Thymus (tissue), 11 donors: ENCODE measurements around the gene GINS2. TPM values are rescaled to one million over a fixed set of nuclear protein-coding genes. Genes with fewer than 3 reads are reported as not detected.

ENCODE experiments used
- DNase-seq, 9 donors: peaks; one replicate each; pipeline ENCODE4 v3.0.0-alpha.2; 2013; ENCODE audit warnings: low spot score in 9 of 9, low read depth in 6 of 9, missing footprints in 1 of 9
- H3K27ac ChIP-seq, 2 donors: one replicate each; pipeline ENCODE4 v1.5.1; 2013; ENCODE audit warnings: control low read depth in 1 of 2, low read depth in 1 of 2, low read length in 1 of 2, mild to moderate bottlenecking in 1 of 2, moderate library complexity in 1 of 2
- H3K27me3 ChIP-seq, 2 donors: one replicate each; pipeline ENCODE4 v1.5.1; 2013; ENCODE audit warnings: low read length in 1 of 2; ENCODE audit not compliant: control insufficient read depth in 2 of 2, insufficient read depth in 1 of 2
- H3K36me3 ChIP-seq, 2 donors: one replicate each; pipeline ENCODE4 v1.5.1; 2013; ENCODE audit warnings: low read length in 1 of 2, mild to moderate bottlenecking in 1 of 2, moderate library complexity in 1 of 2; ENCODE audit not compliant: control insufficient read depth in 2 of 2, insufficient read depth in 2 of 2
- H3K4me1 ChIP-seq, 2 donors: one replicate each; pipeline ENCODE4 v1.5.1; 2013; ENCODE audit warnings: low read length in 2 of 2; ENCODE audit not compliant: control insufficient read depth in 2 of 2, insufficient read depth in 2 of 2
- H3K4me3 ChIP-seq, 2 donors: one replicate each; pipeline ENCODE4 v1.5.1; 2013; ENCODE audit warnings: low read length in 2 of 2, control low read depth in 1 of 2, mild to moderate bottlenecking in 1 of 2
- H3K9me3 ChIP-seq, 2 donors: one replicate each; pipeline ENCODE4 v1.5.1; 2013; ENCODE audit warnings: low read length in 1 of 2, mild to moderate bottlenecking in 1 of 2; ENCODE audit not compliant: control insufficient read depth in 2 of 2, insufficient read depth in 1 of 2
- WGBS: extraction: QIAGEN DNeasy Blood & Tissue Kit; methylation state at CpG from one replicate; pipeline ENCODE4 v1.1.7; 2013; 5-methylcytosine and 5-hydroxymethylcytosine counted together
- polyA plus RNA-seq: library from polyadenylated mRNA; stranded (reverse); fragments of 200-250 nt; gene quantifications from one replicate; pipeline ENCODE4 v1.2.3, GENCODE V29; 2013
- total RNA-seq: library from RNA; stranded (reverse); fragments of 120-200 nt; gene quantifications from one replicate; pipeline ENCODE4 v1.2.4, GENCODE V29; 2013
- donor health status: healthy.

The GINS2 gene
- total and polyA plus RNA-seq, 2 donors, result 1.4 to 23.2 TPM

GRCh38 chr16:85650844-85651628, 37.7 kb downstream of the GINS2 start:
- H3K4me1 ChIP-seq, result peaks cover 4 to 6% of the 10 kb centered on the region in 2 donors
- no peaks in the 10 kb centered on the region for H3K27me3 ChIP-seq
- no peak for DNase-seq
- WGBS, result 49% methylated on average over 38 of the region's 42 CpGs
- H3K27ac ChIP-seq, result peak overlapping the region in 1 of 2 donors; percentile 37
- H3K9me3 ChIP-seq, result peaks cover 1 to 9% of the 10 kb centered on the region in 2 donors
- no peak overlapping the region for H3K4me3 ChIP-seq
- peaks cover 83 to 97% of the 10 kb centered on the region in 2 donors for H3K36me3 ChIP-seq

GRCh38 chr16:85650135-85650843, 38.5 kb downstream of the GINS2 start:
- H3K27ac ChIP-seq, result no peak overlapping the region
- H3K4me3 ChIP-seq, result no peak overlapping the region
- peaks cover 82 to 96% of the 10 kb centered on the region in 2 donors for H3K36me3 ChIP-seq
- no peaks in the 10 kb centered on the region for H3K27me3 ChIP-seq
- H3K9me3 ChIP-seq, result peaks cover 1 to 9% of the 10 kb centered on the region in 2 donors
- WGBS, result 98% methylated on average over 39 of the region's 39 CpGs
- DNase-seq, result no peak
- H3K4me1 ChIP-seq, result peaks cover 4 to 6% of the 10 kb centered on the region in 2 donors

DNA sequence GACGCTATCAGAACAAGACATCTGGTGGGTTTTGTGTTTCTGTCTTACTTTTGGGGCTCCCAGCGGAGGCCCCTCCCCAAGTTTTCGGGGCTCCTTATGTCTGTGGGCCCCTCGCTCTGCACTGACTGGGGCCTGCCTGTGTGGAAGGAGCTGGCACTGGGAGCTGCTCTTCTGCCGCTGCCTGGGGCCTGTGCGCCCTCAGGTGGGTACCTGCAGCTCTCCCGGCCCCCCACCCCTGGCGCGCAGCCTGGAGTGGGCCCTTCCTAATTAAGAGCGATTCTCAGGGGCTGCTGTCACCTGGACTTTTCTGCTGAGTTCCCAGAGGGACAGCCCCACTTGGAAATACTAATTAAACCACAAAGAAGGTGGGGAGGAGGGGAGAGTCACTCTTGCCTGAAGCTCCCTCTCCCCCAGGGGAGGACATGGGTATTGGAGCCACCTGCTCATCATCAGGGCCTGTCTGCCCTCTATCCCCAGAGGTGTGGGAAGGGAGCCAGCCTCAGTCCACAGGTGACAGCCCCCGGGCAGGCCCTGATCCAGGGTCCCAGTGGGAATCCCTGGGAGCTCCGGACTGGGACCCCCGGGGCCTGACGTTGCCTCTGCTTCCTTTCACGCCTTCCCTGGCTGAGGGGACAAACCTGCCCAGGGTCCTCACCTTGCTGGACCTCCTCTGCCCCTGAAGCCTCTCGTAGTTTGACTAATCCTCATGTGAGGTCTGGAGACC, 39.2 kb downstream of the GINS2 start:
- WGBS, result 83% methylated on average over 16 of the region's 16 CpGs
- H3K36me3 ChIP-seq, result peaks cover 80 to 95% of the 10 kb centered on the region in 2 donors
- no peak for DNase-seq
- no peak overlapping the region for H3K27ac ChIP-seq
- H3K9me3 ChIP-seq, result peaks cover 1 to 9% of the 10 kb centered on the region in 2 donors
- no peak overlapping the region for H3K4me3 ChIP-seq
- peaks cover 6 to 8% of the 10 kb centered on the region in 2 donors for H3K4me1 ChIP-seq
- no peaks in the 10 kb centered on the region for H3K27me3 ChIP-seq

DNA sequence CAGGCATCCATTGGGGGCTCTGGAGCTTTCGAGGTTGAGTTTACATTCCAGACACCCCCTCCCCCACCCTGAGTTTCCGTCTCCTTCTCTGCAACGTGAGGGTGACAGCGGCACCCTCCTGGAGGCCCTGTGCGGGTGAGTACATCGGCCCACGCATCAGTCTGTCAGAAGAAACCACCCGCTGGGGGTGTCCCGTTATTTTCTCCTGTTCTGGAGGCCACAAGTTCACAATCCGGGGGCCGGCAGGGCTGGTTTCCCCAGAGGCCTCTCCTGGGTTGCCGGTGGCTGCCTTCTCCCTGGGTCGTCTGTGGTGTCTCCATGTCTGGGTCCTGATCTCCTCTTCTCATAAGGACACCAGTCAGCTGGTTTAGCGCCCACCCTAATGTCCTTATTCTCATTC, 39.9 kb downstream of the GINS2 start:
- Histone ChIP-seq H3K4me3 (no peak overlapping the region), H3K27me3 (no peaks in the 10 kb centered on the region), H3K36me3 (peaks cover 80 to 95% of the 10 kb centered on the region in 2 donors), H3K27ac (no peak overlapping the region), H3K9me3 (peaks cover 1 to 9% of the 10 kb centered on the region in 2 donors), H3K4me1 (peaks cover 6 to 11% of the 10 kb centered on the region in 2 donors)
- DNase-seq, result no peak
- 98% methylated on average over 14 of the region's 14 CpGs for WGBS

GRCh38 chr16:85648070-85648714, 40.6 kb downstream of the GINS2 start:
- peaks cover 6 to 14% of the 10 kb centered on the region in 2 donors for H3K4me1 ChIP-seq
- peaks cover 1 to 9% of the 10 kb centered on the region in 2 donors for H3K9me3 ChIP-seq
- H3K27ac ChIP-seq, result no peak overlapping the region
- H3K4me3 ChIP-seq, result no peak overlapping the region
- H3K36me3 ChIP-seq, result peaks cover 79 to 95% of the 10 kb centered on the region in 2 donors
- DNase-seq, result no peak
- no peaks in the 10 kb centered on the region for H3K27me3 ChIP-seq
- WGBS, result 97% methylated on average over 26 of the region's 26 CpGs

GRCh38 chr16:85646976-85647375, 41.8 kb downstream of the GINS2 start:
- peaks cover 88 to 95% of the 10 kb centered on the region in 2 donors for H3K36me3 ChIP-seq
- H3K4me1 ChIP-seq, result peaks cover 6 to 16% of the 10 kb centered on the region in 2 donors
- H3K4me3 ChIP-seq, result no peak overlapping the region
- H3K27ac ChIP-seq, result no peak overlapping the region
- H3K27me3 ChIP-seq, result no peaks in the 10 kb centered on the region
- H3K9me3 ChIP-seq, result peaks cover 1 to 14% of the 10 kb centered on the region in 2 donors
- no peak for DNase-seq
- WGBS, result 96% methylated on average over 15 of the region's 15 CpGs

DNA sequence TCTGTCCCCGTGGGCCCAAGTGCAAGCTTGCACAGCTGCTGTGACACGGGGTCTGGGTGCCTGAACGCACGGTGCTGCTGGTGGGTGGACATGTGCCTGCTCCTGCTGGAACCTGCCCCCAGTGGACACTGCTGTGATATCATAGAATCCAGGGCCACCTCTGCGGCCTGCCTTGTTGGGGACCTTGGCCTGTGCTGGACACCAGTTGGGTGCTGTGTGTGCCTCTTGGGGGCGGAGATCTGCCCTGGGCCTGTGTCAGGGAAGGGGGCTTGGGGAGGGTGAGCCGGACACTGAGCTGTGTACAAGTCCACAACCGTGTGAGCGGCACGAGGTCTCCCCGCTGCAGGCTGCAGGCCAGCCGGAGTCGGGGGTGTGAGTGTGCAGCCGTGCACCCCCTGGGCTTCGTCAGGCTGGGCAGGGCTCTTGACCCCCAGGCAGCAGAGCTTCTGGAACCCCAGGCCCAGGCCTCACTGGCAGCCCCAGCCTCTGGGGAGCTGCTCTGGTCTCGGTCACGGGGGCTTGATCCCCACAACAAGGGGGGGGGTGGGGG, 42.3 kb downstream of the GINS2 start:
- no peak for DNase-seq
- H3K27me3 ChIP-seq, result no peaks in the 10 kb centered on the region
- no peak overlapping the region for H3K27ac ChIP-seq
- no peak overlapping the region for H3K4me3 ChIP-seq
- peaks cover 5 to 19% of the 10 kb centered on the region in 2 donors for H3K4me1 ChIP-seq
- 96% methylated on average over 17 of the region's 17 CpGs for WGBS
- peaks cover 1 to 14% of the 10 kb centered on the region in 2 donors for H3K9me3 ChIP-seq
- peaks cover 88 to 94% of the 10 kb centered on the region in 2 donors for H3K36me3 ChIP-seq

- Histone ChIP-seq H3K9me3 (peaks cover 0 to 10% of the 10 kb centered on the region in 2 donors), H3K27me3 (no peaks in the 10 kb centered on the region), H3K4me1 (peaks cover 0 to 14% of the 10 kb centered on the region in 2 donors), H3K4me3 (no peak overlapping the region), H3K36me3 (peaks cover 90 to 94% of the 10 kb centered on the region in 2 donors), H3K27ac (no peak overlapping the region)
- 82% methylated on average over 19 of the region's 19 CpGs for WGBS
- DNase-seq, result no peak
These were observed 43.6 kb downstream of the GINS2 start for GRCh38 chr16:85645021-85645589.
